HG03469 (cell line): ENCODE results near the gene ASTN2.
"Not testable (repeated sequence)": the region's sequence is repeated elsewhere in the genome, so short reads cannot be mapped to it uniquely, and the experiment has no call there.

ENCODE experiments used
- ATAC-seq: cut with Tn5 transposase; IDR thresholded peaks from one replicate; pipeline ENCODE4 v1.9.1; 2021; ENCODE audit warnings: mild to moderate bottlenecking, moderate library complexity, moderate number of reproducible peaks; ENCODE audit not compliant: unreplicated experiment

ASTN2 gene

DNA sequence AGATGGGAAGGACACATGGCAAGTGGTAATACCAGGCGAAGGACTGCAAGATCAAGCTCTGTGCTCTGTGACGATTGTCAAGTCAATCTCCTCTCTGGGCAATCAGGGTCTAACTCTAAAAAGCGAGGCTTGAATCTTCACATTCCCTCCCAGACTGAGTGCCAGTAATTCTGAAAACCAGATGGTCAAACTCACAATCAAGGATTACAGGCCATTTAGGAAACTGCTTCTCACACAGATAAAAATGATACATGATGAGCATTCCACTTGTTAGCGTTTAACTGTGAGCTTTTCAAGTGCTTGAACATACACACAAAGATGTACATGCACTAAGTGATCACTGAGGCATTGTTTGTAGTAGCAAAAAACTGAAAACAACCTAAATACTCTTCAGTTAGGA, 517.7 kb downstream of the ASTN2 start:
- no peak for ATAC-seq

DNA sequence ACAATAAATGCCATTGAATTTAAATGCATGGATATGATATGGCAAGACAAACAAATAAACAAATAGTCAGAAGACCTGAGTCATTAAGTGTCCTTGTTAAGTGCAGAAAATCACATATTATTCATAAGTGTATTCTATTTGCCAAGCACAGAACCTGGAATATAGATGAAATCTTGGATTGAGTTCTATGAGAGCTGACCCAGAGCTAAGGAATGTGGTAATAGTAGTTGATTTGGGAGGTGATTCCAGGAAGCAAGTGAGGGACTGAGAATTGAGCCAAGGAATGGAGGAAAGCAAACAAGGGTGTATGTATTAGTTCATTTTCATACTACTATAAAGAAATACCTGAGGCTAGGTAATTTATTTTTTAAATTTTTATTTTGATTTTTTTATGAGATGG, 518.9 kb downstream of the ASTN2 start:
- no peak for ATAC-seq

DNA sequence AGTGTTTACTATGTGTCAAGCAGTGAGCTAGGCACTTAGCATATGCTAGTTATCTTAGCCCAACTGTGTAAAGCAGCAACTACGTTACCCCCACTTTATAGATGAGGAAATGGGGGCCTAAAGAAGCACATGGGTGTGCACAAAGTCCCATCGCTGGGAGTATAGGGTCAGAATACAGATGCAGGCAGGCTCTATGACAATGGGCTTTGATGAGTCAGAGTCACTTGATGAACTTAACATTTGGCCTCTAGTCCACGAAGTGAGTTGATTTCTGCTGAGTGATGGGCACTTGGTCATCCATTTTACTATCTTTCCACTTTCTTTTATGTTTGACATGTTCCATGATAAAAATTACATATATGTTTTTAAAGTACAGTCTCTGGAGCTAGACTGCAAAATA, 523.4 kb downstream of the ASTN2 start:
- ATAC-seq = no peak

DNA sequence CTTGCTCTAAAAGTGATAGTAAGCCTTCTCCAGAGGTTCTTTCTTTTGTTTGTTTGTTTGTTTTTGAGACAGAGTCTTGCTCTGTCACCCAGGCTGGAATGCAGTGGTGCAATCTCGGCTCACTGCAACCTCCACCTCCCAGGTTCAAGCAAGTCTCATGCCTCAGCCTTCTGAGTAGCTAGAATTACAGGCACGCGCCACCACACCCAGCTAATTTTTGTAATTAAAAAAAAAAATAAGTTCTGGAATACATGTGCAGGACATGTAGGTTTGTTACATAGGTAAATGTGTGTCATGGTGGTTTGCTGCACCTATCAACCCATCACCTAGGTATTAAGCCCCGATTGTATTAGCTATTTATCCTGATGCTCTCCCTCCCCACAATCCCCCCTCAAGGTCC, 526.4 kb downstream of the ASTN2 start:
- ATAC-seq = not testable (repeated sequence)

DNA sequence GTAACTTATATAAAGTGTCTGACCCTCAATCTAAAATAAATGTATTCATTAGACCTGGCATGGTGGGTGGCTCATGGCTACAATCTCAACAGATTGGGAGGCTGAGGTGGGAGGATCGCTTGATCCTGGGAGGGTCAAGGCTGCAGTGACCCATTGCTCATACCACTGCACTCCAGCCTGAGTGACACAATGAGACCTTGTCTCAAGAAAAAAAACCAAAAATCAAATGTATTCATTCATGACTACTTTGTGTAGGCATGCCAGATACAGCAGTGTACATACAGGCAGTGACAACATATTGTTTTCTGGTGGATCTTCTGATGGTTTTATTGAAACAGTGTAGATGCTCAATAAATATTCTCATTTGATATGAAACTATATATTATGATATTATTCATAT, 526.8 kb downstream of the ASTN2 start:
- no peak for ATAC-seq

DNA sequence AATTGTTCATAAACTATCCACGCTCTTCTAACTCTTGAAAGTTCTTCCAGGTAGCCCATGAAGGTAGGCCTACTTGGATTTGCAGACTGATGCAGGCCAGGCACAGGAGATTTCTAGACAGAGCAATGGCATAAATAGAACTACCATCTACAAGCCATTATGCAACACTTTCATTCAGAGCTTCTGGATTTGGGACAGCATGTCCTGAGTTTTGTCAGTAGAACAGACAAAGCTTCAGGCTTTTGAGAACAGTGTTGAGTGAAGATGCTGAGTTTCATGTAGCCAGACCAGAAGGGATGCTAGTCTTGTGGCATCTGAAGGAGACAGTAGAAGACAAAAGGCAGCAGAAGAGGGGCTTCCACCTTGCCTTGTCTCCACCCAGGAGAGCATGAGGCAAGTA, 531.2 kb downstream of the ASTN2 start:
- no peak for ATAC-seq

DNA sequence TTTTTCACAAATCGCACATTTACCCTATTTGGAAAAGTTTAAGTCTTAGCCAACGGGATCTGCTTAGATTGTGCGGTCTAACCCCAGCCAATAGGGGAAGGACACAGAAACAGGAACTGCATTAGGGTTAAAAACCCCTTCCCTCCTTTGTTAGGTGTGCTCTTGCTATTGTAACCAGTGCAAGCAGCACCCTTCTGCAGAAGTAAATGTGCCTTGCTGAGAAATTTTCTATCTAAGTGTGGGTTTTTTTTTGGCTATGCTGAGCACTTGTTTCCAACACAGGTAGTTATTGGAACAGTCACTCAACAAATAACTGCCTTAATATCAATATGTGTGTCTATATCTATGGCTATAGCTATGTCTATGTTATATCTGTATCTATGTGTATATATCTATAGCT, 537.8 kb downstream of the ASTN2 start:
- ATAC-seq = no peak

DNA sequence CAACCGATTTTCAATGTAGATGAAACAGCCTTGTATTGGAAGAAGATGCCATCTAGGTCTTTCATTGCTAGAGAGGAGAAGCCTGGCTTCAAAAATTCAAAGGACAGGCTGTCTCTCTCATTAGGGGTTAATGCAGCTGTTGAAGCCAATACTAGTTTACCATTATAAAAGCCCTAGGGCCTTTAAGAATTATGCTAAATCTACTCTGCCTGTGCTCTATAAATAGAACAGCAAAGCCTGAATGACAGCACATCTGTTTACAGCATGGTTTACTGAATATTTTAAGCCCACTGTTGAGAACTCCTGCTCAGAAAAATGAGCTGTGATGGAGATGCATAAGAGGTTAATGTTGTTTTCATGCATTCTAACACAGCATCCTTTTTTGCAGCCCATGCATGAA, 539.3 kb downstream of the ASTN2 start:
- no peak for ATAC-seq

DNA sequence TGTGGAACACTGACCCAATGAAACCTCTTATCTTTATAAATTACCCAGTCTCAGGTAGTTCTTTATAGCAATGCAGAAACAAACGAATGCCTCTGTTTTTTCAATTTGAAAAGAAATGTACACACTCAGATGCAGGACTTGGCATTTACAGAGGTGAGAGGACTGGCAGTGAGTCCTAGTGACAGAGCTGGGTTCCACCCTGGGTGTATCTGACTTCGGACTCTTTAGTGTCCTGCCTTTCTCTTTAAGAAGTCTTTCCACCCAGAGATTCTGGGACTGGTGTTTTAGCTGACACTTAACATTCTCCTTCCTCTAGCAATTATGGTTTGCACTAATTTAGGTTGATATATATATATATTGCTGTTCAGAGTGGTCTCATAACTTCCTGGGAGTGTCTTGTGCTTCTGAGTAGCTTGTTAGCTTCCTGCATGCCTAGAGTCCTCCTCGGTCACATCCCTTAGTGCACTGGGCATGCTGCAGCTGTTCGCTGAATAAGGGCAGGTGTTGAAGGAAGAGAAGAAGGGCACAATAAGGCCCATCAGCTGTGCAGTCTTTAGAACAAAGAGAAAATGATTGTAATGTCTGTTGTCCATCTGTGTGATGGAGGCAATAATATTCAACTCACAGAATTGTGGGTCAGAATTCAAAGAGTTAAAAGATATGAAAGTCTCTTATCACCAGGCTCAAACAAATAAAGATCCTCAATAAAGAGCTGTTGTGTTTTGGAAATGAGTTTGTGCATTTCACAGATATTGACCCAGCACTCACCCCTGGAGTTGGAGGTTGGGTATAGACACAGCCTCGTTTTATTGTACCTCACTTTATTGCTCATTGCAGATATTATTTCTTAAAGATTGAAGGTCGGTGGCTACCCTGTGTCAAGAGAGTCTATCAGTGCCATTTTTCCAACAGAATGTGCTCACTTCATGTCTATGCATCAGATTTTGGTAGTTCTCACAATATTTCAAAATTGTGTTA, 540.6 kb downstream of the ASTN2 start:
- ATAC-seq = no peak

DNA sequence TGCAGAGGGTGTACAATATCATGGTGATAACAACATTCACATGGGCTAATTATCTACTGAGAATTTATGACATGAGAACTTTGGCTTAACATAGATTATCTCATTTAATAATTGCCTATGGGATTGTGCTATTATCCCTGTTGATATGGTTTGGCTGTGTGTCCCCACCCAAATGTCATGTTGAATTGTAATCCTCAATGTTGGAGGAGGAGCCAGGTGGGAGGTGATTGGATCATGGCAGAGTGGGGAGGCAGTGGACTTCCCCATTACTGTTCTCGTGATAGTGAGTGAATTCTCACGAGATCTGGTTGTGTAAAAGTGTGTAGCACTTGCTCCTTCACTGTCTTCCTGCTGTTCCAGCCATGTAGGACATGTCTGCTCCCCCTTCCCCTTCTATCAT, 541.4 kb downstream of the ASTN2 start:
- ATAC-seq = no peak

DNA sequence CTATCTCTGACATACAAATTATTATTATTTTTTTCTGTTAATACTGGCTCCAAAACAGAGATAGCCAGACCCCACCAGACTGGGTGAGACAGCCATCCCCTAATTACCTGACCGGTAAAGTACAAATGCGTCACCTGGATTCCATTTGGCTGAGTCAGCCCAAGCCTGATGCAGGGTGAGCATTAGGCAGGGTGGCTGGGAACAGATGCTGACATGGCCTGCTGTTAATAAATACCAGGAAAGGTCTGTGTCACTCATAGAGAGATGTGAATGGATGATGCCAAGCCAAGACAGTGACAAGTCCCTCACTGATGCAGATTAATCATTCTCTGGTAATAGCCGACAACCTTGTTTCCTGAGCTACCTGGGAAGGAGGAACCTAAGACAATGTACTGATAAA, 544.3 kb downstream of the ASTN2 start:
- ATAC-seq = no peak

DNA sequence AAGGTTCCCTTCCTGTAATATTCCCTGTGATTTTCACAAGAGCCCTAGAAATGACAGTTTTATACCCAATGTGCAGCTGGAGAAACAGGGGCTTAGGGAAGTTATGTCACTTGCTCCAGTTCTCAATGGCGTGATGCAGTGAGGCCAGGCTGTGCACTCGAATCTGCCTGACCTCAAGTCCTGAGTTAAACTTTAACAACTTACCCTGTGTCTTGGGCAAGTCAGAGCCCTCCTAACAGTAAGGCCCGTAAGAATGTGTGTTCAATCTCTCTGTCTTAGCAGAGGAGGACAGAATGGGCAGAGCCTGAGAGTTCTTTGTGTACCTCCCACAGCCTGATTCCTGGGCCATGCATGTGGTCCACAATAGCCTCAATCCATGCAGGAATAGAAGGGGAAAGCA, 546.7 kb downstream of the ASTN2 start:
- no peak for ATAC-seq

DNA sequence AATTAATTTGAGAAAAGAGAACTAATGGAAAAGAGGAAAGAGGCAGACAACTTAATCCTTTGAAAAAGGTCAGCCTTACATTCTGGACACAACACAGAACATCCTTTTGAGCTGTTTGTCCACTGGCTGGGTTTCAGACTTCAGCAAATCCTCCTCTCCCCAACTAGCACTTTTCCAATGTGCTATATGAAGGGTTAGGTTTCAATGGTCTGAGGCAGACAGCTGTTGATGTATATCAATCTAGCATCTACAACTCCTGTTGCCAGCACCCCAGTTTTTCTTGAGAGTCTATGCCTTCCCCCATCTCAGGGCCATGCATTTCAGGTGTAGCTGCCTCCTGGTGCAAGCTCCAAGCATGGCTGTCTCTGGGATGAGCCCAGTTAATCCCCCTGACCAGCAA, 553.5 kb downstream of the ASTN2 start:
- ATAC-seq = no peak

DNA sequence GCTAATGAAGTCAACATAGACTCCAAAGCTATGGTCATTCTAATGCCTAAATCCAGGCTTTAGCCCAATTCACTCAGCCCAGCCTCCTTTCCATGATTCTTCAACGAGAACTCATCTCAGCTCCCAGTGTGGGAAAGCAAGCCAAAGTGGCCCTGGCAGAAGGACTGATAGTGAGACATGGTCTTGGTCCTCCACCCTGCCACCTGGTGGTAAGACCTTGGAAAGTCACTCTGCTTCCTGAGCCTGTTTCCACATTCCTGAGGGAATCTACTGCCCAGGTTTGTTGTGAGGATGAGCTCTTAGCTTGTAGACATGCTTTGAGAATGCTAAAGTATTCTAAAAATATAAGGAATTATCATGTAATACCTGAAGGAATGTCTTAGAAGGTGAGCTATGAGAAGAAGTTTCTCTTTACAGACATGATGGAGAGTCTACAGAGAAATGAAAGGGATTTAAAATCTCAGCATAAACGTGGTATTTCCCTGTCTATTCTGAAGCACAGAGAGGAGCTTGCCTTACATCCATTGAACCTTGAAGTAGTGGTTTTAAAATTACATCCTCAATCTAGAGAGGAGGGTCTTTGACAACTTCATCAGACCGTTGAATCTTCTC, 554.2 kb downstream of the ASTN2 start:
- no peak for ATAC-seq

DNA sequence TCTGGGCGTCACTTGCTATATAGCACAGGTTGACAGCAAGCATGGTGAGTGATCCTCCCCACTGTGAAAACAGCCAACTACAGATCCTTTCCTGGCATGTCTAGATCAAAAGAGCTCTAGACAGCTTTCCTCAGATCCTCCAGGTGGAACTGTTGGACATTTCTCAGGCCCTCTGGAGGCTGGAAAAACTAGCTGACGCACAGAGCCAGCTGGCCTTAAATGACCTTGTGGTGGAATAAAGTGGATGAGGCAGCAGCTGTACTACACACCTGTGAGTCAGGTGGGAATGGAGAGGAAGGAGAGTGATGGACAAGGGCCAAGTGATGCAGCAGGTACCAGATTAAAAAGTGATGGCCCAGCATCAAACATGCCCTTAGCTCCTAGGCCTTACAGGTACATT, 555.1 kb downstream of the ASTN2 start:
- no peak for ATAC-seq

DNA sequence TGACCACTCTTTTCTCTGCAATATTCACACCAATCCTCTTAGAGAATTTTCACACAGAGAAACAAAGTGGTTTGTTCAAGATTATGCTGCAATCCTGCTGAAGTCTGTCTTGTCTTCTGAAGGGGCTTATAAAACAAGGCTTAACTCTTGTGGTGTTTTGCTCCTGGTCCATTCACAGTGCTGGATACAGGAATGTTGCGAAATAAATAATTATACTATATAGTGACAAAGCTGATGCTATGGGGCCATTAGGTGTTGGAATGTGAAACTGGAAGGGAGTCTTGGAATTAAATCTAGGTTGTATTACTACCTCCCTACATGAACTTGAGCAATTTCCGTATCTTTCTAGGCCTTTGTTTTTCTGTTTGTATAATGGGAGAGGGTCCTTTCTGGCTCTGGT, 557.5 kb downstream of the ASTN2 start:
- no peak for ATAC-seq

DNA sequence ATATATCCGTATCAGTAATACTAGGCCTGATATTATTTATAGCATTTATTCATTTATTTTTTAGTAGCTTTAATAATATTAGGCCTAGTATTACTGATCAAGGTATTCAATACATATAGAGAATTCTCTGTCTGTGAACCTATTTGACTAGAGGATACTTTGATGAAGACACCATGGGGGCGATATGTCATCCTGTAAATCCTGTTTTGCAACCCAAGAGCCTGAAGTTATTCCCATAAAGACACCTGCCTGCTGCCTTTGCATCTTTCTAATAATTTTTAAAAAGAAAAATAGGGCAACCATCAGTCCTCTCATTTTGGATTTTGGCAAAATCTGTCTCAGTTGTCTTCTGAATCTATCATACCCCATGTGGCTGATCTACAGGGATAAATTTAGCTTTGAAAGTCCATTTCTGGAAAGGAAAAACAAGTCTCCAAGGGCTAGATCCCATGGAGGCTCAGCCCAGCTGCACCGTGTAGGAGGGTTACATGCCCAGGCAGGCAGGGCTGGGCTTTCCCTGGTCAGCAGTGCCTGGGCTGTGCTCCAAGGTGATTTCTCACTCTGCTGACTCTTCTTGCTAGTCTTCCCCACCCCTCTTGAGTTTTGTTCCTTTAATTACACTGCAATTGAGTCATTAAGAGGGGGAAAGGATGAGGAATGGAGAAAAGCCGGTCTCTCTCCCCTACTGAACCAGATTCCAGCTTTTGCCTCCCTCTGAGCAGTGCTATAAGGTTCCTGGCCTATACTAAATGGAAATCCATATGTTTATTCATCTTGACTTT, 558.8 kb downstream of the ASTN2 start:
- ATAC-seq = no peak

DNA sequence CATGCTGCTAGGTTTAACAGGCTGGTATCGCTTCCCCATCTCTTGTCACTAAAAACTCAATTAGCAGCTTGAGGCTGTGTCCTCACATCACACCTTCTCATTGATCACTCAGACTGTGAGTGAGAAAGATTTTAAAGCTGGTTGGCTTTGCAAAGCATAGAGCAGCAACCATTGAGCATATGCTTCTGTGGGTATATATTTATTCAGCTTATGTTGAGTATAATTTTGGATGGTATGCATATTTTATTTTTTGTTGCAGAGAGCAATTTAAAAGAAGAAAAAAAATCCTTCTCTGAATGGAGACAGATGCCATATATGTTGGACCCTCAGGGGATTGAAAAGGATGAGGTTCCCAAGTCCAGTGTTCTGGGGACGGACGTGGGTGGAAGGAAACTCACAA, 565.1 kb downstream of the ASTN2 start:
- no peak for ATAC-seq

DNA sequence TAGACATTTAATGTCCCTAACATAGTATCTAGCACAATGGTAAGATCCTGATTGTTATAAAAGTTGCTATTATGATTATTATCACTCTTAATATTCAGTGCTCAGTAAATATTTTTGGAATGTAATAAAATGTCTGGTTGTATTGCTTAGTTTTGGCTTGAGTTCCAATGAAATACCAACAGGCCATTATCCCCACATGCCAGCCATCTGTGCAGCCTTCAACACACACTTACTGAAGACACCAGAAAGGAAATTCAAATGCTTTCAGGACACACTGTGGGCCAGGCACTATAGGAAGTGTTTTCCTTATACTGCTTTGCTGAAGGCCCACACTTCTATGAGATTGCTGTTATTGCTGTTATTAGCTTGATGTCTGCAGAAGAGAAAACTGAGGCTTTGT, 570.2 kb downstream of the ASTN2 start:
- ATAC-seq = no peak

DNA sequence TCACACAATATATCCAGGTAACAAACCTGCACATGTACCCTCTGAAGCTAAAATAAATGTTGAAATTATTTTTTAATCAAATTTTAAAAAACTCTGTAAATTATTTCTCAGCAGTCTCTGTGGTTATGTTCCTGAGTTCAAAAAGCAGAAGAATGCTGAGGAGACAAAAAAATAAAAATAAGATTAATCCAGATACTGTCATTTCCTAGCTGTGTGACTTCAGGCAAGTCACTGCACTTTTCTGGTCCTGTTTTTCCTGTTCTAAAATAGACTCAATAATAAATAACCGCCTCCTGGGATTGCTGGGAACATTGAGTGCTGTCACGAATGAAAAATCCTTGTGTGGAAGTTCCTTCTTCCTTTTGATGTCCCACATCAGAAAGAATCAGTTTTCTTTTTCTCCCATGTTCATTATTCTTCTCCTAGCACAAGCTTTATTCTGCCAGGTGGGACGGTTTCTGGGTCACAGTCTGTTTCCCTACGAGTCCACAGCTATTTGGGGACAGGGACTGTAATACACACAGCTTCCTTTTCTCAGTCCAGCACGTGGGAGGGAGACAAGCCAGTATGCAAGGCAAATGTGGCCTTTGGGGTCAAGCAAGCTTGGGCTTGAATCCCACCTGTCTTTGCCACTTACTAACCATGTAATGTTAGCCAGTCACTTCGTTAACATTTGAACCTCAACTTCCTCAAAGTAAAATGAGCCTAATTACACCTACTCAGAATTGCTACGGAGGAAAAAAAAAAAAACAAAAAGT, 570.8 kb downstream of the ASTN2 start:
- ATAC-seq = no peak

DNA sequence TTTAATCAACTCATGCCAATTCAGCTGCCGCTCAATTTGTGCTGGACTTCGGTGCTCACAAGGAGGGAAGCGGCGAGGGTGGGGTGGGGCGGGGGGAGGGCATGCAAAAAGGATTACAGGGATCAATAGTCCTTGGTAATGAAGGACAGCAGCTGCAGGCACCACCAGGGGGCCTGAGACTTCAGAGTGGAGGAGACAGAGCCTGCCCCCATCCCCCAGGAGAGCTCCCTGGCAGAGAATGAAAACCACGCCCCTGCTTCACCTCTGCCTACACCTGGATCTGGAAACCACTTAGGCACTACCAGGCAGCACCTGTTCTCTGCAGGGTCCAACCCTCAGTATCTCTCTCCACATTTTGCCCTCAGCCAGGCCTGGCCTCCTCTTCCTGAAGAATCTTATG, 572.2 kb downstream of the ASTN2 start:
- no peak for ATAC-seq
